Osteoblast (primary cell): Measurements from ENCODE around the gene ZNF385D. TPM values are rescaled to one million over a fixed set of nuclear protein-coding genes. Genes with fewer than 3 reads are reported as not detected.
"Not testable (repeated sequence)": the region's sequence is repeated elsewhere in the genome, so short reads cannot be mapped to it uniquely, and the experiment has no call there.

Experiments
- DNase-seq: peaks from one replicate; pipeline ENCODE4 v3.0.0; 2011; ENCODE audit warnings: low spot score, mixed read lengths; ENCODE audit not compliant: insufficient read length; ENCODE audit errors: missing footprints
- H2AFZ ChIP-seq: 2 replicates; pipeline ENCODE4 v1.6.0; 2011; ENCODE audit warnings: mild to moderate bottlenecking, low read length
- H3K27ac ChIP-seq: 2 replicates; pipeline ENCODE4 v1.5.1; 2011; ENCODE audit warnings: mild to moderate bottlenecking, low read depth, low read length, moderate library complexity
- H3K27me3 ChIP-seq: 2 replicates; pipeline ENCODE4 v1.6.0; 2012; ENCODE audit warnings: mild to moderate bottlenecking, control low read depth, inconsistent platforms, low read length, moderate library complexity; ENCODE audit not compliant: insufficient read depth
- H3K36me3 ChIP-seq: 2 replicates; pipeline ENCODE4 v1.5.1; 2011; ENCODE audit warnings: mild to moderate bottlenecking, low read length, control low read depth, moderate library complexity; ENCODE audit not compliant: insufficient read depth
- H3K4me1 ChIP-seq: 2 replicates; pipeline ENCODE4 v1.5.1; 2011; ENCODE audit warnings: mild to moderate bottlenecking, low read length, control low read depth, moderate library complexity; ENCODE audit not compliant: insufficient read depth
- H3K4me2 ChIP-seq: 2 replicates; pipeline ENCODE4 v1.6.0; 2011; ENCODE audit warnings: mild to moderate bottlenecking, low read length; ENCODE audit not compliant: insufficient read depth
- H3K4me3 ChIP-seq: fragments of 200-600 bp; sonication (generic); 3 replicates; pipeline ENCODE4 v1.5.1; 2012; ENCODE audit warnings: mild to moderate bottlenecking, low read length, inconsistent platforms; ENCODE audit not compliant: insufficient read depth
- H3K79me2 ChIP-seq: 2 replicates; pipeline ENCODE4 v1.6.0; 2012; ENCODE audit warnings: mild to moderate bottlenecking, low read length, control low read depth, inconsistent platforms; ENCODE audit not compliant: insufficient read depth
- H3K9me3 ChIP-seq: 2 replicates; pipeline ENCODE4 v1.5.1; 2011; ENCODE audit warnings: low read depth, low read length, control low read depth
- H4K20me1 ChIP-seq: 2 replicates; pipeline ENCODE4 v1.6.0; 2012; ENCODE audit warnings: mild to moderate bottlenecking, low read length, control low read depth; ENCODE audit not compliant: insufficient read depth
- total RNA-seq: library from RNA; depleted of rRNA; stranded (reverse); fragments of >200 nt; gene quantifications from 2 replicates; pipeline ENCODE4 v1.2.3, GENCODE V29; 2012
- TF ChIP-seq, protein P1 (sequence below): IDR thresholded peaks from 2 replicates; pipeline ENCODE4 v1.5.1; 2011; ENCODE audit warnings: mild to moderate bottlenecking, low read depth, low read length, moderate library complexity; ENCODE audit errors: extremely low read depth

Gene ZNF385D
- total RNA-seq, 1 donor: 2.5 TPM

- no peak for DNase-seq
These were observed 245.1 kb downstream of the ZNF385D start for GRCh38 chr3:21505711-21506460.

GRCh38 chr3:21502656-21503055 is 248.4 kb downstream of the ZNF385D start:
- Histone ChIP-seq H3K27ac (no peak overlapping the region), H3K36me3 (no peaks in the 10 kb centered on the region), H3K4me1 (no peaks in the 10 kb centered on the region), H3K9me3 (no peaks in the 10 kb centered on the region), H3K4me2 (no peak overlapping the region), H4K20me1 (no peaks in the 10 kb centered on the region), H2AFZ (no peak overlapping the region), H3K79me2 (no peaks in the 10 kb centered on the region), H3K4me3 (no peak overlapping the region), H3K27me3 (no peaks in the 10 kb centered on the region)
- no peak for DNase-seq
- TF ChIP-seq, protein P1, sequence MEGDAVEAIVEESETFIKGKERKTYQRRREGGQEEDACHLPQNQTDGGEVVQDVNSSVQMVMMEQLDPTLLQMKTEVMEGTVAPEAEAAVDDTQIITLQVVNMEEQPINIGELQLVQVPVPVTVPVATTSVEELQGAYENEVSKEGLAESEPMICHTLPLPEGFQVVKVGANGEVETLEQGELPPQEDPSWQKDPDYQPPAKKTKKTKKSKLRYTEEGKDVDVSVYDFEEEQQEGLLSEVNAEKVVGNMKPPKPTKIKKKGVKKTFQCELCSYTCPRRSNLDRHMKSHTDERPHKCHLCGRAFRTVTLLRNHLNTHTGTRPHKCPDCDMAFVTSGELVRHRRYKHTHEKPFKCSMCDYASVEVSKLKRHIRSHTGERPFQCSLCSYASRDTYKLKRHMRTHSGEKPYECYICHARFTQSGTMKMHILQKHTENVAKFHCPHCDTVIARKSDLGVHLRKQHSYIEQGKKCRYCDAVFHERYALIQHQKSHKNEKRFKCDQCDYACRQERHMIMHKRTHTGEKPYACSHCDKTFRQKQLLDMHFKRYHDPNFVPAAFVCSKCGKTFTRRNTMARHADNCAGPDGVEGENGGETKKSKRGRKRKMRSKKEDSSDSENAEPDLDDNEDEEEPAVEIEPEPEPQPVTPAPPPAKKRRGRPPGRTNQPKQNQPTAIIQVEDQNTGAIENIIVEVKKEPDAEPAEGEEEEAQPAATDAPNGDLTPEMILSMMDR: no peak

More at GRCh38 chr3:21505711-21506460, 245.1 kb downstream of the ZNF385D start:
- TF ChIP-seq, protein P1: no peak
- Histone ChIP-seq H3K79me2 (no peaks in the 10 kb centered on the region), H2AFZ (no peak overlapping the region), H4K20me1 (no peaks in the 10 kb centered on the region), H3K36me3 (no peaks in the 10 kb centered on the region), H3K27me3 (no peaks in the 10 kb centered on the region), H3K27ac (no peak overlapping the region), H3K4me3 (no peak overlapping the region), H3K4me2 (no peak overlapping the region), H3K4me1 (no peaks in the 10 kb centered on the region), H3K9me3 (peaks cover 3% of the 10 kb centered on the region)

DNA sequence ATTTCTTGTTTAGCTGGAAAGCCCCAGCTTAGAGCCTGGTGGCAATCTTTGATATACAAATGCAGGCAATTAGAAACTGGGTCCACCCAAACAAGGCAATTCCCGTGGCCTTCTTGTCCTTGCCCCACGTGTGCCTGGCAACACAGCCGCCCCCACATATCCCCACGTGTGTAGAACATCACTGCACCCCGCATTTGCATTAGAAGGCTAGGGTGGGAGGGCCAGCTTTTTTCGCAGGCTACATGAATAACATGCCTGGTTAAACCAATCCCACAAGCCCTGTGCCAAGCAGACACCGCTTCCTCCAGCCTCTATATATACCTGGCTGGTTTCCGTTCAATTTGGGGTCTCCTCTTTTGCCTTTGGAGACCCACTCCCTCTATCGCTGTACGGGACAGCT is 250.2 kb downstream of the ZNF385D start:
- TF ChIP-seq, protein P1: no peak
- H4K20me1 ChIP-seq: no peaks in the 10 kb centered on the region
- H2AFZ ChIP-seq: no peak overlapping the region
- no peaks in the 10 kb centered on the region for H3K4me1 ChIP-seq
- no peaks in the 10 kb centered on the region for H3K79me2 ChIP-seq
- no peak overlapping the region for H3K4me3 ChIP-seq
- H3K27ac ChIP-seq: no peak overlapping the region
- no peak overlapping the region for H3K4me2 ChIP-seq
- DNase-seq: no peak
- H3K27me3 ChIP-seq: no peaks in the 10 kb centered on the region
- no peaks in the 10 kb centered on the region for H3K36me3 ChIP-seq
- H3K9me3 ChIP-seq: no peaks in the 10 kb centered on the region

GRCh38 chr3:21490671-21491070 is 260.3 kb downstream of the ZNF385D start:
- H3K9me3 ChIP-seq, H3K4me1 ChIP-seq, H2AFZ ChIP-seq, H3K4me2 ChIP-seq, H3K36me3 ChIP-seq, H4K20me1 ChIP-seq, H3K27me3 ChIP-seq, H3K27ac ChIP-seq, DNase-seq, H3K4me3 ChIP-seq, H3K79me2 ChIP-seq: not testable (repeated sequence)
